ENCODE measurements around the gene BAZ1A.

GRCh38 chr14:34865889-34866574 lies 9.1 kb downstream of the BAZ1A start:
- no peak for TF ChIP-seq TEAD4 (CRISPR knock-in tag; IDR thresholded peaks at IDR 0.05)
- no peak for TF ChIP-seq CREB1 (CRISPR knock-in tag; IDR thresholded peaks at IDR 0.05)
- TF ChIP-seq CTCF (IDR thresholded peaks at IDR 0.05): no peak

All from WTC11 (cell line).